HFFc6 (cell line): Measurements from ENCODE around the gene ITGA2B. TPM values are rescaled to one million over a fixed set of nuclear protein-coding genes. Genes with fewer than 3 reads are reported as not detected.

Experiments
- DNase-seq: peaks from one replicate; pipeline ENCODE4 v3.0.0-alpha.2; 2018
- H3K27ac Mint-ChIP-seq: 2 replicates; pipeline ENCODE4 v1.8.0; 2020; ENCODE audit warnings: mild to moderate bottlenecking, mixed read lengths
- H3K27me3 Mint-ChIP-seq: 2 replicates; pipeline ENCODE4 v1.8.0; 2021; ENCODE audit warnings: mild to moderate bottlenecking, moderate library complexity, mixed read lengths; ENCODE audit not compliant: insufficient read depth
- H3K36me3 Mint-ChIP-seq: 2 replicates; pipeline ENCODE4 v1.8.0; 2021; ENCODE audit warnings: low read depth, mixed read lengths
- H3K4me1 Mint-ChIP-seq: 2 replicates; pipeline ENCODE4 v1.8.0; 2020; ENCODE audit warnings: low read depth, mixed read lengths
- H3K4me3 Mint-ChIP-seq: 2 replicates; pipeline ENCODE4 v1.8.0; 2020; ENCODE audit warnings: mild to moderate bottlenecking, moderate library complexity, mixed read lengths
- H3K9me3 Mint-ChIP-seq: 2 replicates; pipeline ENCODE4 v1.8.0; 2020; ENCODE audit warnings: mild to moderate bottlenecking, mixed read lengths
- CTCF ChIP-seq: fragments of 200-600 bp; sonication (generic); IDR thresholded peaks from 2 replicates; pipeline ENCODE4 v1.5.0; 2021; ENCODE audit warnings: antibody characterized with exemption, mild to moderate bottlenecking
- total RNA-seq, 6 experiments: library from RNA; stranded (reverse); fragmentation: NEBNext Ultra II Directional; extraction: Animal tissue kit (Norgen Biotek cat#: 25700); gene quantifications; 2 replicates in 1 of 6; 3 replicates in 5 of 6; pipeline ENCODE4 v1.2.3, GENCODE V29; 2021

ITGA2B gene
- total RNA-seq, 6 experiments from 2014 or later = 0.18 to 0.19 TPM; not detected in 4

GRCh38 chr17:44378171-44378705, 11.2 kb downstream of the ITGA2B start:
- Mint-ChIP-seq H3K27me3 (peaks cover 10% of the 10 kb centered on the region), H3K27ac (no peak overlapping the region), H3K9me3 (no peaks in the 10 kb centered on the region), H3K36me3 (no peaks in the 10 kb centered on the region), H3K4me3 (no peak overlapping the region), H3K4me1 (no peaks in the 10 kb centered on the region)
- no peak for TF ChIP-seq CTCF
- no peak for DNase-seq

- H3K4me3 Mint-ChIP-seq = no peak overlapping the region
- TF ChIP-seq CTCF = no peak
- no peak for DNase-seq
- peaks cover 6% of the 10 kb centered on the region for H3K27me3 Mint-ChIP-seq
- no peak overlapping the region for H3K27ac Mint-ChIP-seq
- no peaks in the 10 kb centered on the region for H3K4me1 Mint-ChIP-seq
- no peaks in the 10 kb centered on the region for H3K36me3 Mint-ChIP-seq
- H3K9me3 Mint-ChIP-seq = no peaks in the 10 kb centered on the region
These were observed 12.7 kb downstream of the ITGA2B start for GRCh38 chr17:44376779-44377178.

- Mint-ChIP-seq H3K4me3 (no peak overlapping the region), H3K27me3 (peaks cover 7% of the 10 kb centered on the region), H3K27ac (no peak overlapping the region), H3K36me3 (no peaks in the 10 kb centered on the region), H3K9me3 (no peaks in the 10 kb centered on the region), H3K4me1 (no peaks in the 10 kb centered on the region)
- no peak for DNase-seq
- peak; percentile 69 for TF ChIP-seq CTCF
These were observed 13.3 kb downstream of the ITGA2B start for GRCh38 chr17:44376124-44376523.

GRCh38 chr17:44375196-44376017, 14.0 kb downstream of the ITGA2B start:
- H3K4me1 Mint-ChIP-seq = no peaks in the 10 kb centered on the region
- no peak for TF ChIP-seq CTCF
- no peak overlapping the region for H3K4me3 Mint-ChIP-seq
- no peak overlapping the region for H3K27ac Mint-ChIP-seq
- H3K27me3 Mint-ChIP-seq = peaks cover 14% of the 10 kb centered on the region
- no peaks in the 10 kb centered on the region for H3K9me3 Mint-ChIP-seq
- H3K36me3 Mint-ChIP-seq = no peaks in the 10 kb centered on the region
- DNase-seq = no peak

GRCh38 chr17:44374306-44375195, 14.9 kb downstream of the ITGA2B start:
- H3K9me3 Mint-ChIP-seq = no peaks in the 10 kb centered on the region
- no peaks in the 10 kb centered on the region for H3K36me3 Mint-ChIP-seq
- H3K4me1 Mint-ChIP-seq = no peaks in the 10 kb centered on the region
- no peak overlapping the region for H3K27ac Mint-ChIP-seq
- no peak overlapping the region for H3K4me3 Mint-ChIP-seq
- DNase-seq = no peak
- peaks cover 20% of the 10 kb centered on the region for H3K27me3 Mint-ChIP-seq
- TF ChIP-seq CTCF = no peak
